ENCODE data around the gene FYN.

DNA sequence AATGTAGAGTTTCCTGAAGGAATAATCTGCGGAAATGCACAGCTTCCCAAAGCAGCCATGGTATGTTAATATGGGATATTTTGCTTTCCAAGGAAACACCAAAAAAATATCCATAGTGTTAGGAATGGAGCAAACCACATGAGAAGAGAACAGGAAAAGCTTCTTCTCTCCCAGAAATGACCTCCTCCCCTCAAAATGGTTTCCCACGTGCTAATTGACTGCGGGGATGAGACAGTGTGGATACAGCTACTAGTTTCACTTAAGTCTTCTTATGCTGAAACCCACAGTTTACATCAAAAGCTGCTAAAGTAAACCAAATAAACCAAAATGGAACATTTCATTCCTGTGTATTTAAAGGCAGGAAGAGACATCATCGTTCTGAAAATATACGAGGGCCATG, 69.4 kb downstream of the FYN start:
- no peak for TF ChIP-seq POLR2AphosphoS5 (IDR thresholded peaks at IDR 0.05; ENCODE audit: insufficient read depth in 1 of 2, low read depth in 1 of 2)
- TF ChIP-seq, protein P1, sequence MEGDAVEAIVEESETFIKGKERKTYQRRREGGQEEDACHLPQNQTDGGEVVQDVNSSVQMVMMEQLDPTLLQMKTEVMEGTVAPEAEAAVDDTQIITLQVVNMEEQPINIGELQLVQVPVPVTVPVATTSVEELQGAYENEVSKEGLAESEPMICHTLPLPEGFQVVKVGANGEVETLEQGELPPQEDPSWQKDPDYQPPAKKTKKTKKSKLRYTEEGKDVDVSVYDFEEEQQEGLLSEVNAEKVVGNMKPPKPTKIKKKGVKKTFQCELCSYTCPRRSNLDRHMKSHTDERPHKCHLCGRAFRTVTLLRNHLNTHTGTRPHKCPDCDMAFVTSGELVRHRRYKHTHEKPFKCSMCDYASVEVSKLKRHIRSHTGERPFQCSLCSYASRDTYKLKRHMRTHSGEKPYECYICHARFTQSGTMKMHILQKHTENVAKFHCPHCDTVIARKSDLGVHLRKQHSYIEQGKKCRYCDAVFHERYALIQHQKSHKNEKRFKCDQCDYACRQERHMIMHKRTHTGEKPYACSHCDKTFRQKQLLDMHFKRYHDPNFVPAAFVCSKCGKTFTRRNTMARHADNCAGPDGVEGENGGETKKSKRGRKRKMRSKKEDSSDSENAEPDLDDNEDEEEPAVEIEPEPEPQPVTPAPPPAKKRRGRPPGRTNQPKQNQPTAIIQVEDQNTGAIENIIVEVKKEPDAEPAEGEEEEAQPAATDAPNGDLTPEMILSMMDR (IDR thresholded peaks at IDR 0.05) = no peak

Measured in vagina (tissue), 2 donors.